Lower leg skin (tissue), 4 donors: ENCODE data around the gene FAM240B. TPM values are rescaled to one million over a fixed set of nuclear protein-coding genes. Genes with fewer than 3 reads are reported as not detected.

Experiments
- DNase-seq, 2 donors: peaks; one replicate each; pipeline ENCODE4 v3.0.0-alpha.2; 2019; ENCODE audit warnings: low spot score in 2 of 2
- H3K4me3 ChIP-seq: fragments of 200-600 bp; sonication (generic); 2 replicates; pipeline ENCODE4 v1.5.1; 2017; ENCODE audit warnings: mild to moderate bottlenecking, low read depth; ENCODE audit not compliant: poor library complexity, severe bottlenecking
- POLR2A ChIP-seq, 2 donors: fragments of 450-650 bp; IDR thresholded peaks; one replicate each; pipeline ENCODE4 v1.6.1; 2016 to 2017; ENCODE audit warnings: antibody characterized with exemption in 2 of 2, mild to moderate bottlenecking in 1 of 2, moderate library complexity in 1 of 2
- WGBS, 2 donors: methylation state at CpG; one replicate each; pipeline ENCODE4 v1.1.5; 2018; 5-methylcytosine and 5-hydroxymethylcytosine counted together
- intact Hi-C: fragments of 100-400 bp; cut with DNase I; formaldehyde crosslinking; loops from one replicate; pipeline ENCODE4 v1.15.0; 2023; ENCODE audit warnings: low total_unique reads
- total RNA-seq, 4 donors: library from RNA; depleted of rRNA; stranded (reverse); fragments of >200 nt; gene quantifications; one replicate each; pipeline ENCODE4 v1.1.0, GENCODE V29; 2016
- TF ChIP-seq, protein P1 (sequence below), 3 donors: fragments of 450-650 bp; IDR thresholded peaks; one replicate each; pipeline ENCODE4 v1.5.1; 2016; ENCODE audit warnings: antibody characterized with exemption in 3 of 3, mild to moderate bottlenecking in 3 of 3, moderate library complexity in 2 of 3

Gene FAM240B
- total RNA-seq, 4 donors from 2014 or later = not detected

DNA sequence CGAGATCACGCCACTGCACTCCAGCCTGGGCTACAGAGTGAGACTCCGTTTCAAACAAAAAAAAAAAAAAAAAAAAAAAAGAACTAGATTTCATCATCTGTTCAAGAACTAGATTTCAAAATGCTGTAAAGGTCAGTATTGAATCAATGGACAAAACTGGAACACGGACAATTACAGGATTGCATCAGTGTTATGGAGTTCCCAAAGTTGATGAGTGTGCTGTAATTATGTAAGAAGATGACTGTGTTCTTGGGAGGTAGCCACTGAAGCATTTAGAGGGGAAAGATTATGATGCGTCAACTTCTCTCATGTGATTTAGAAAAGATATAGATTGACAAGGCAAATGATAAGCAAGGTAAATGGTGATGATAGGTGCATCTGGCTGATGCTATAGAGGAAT, 6.5 kb downstream of the FAM240B start:
- intact Hi-C loops = no loop called here
- no peak for DNase-seq
- 57 to 66% methylated on average over 5 of the region's 5 CpGs for WGBS, 2 donors
- H3K4me3 ChIP-seq = no peak overlapping the region
- TF ChIP-seq, protein P1, sequence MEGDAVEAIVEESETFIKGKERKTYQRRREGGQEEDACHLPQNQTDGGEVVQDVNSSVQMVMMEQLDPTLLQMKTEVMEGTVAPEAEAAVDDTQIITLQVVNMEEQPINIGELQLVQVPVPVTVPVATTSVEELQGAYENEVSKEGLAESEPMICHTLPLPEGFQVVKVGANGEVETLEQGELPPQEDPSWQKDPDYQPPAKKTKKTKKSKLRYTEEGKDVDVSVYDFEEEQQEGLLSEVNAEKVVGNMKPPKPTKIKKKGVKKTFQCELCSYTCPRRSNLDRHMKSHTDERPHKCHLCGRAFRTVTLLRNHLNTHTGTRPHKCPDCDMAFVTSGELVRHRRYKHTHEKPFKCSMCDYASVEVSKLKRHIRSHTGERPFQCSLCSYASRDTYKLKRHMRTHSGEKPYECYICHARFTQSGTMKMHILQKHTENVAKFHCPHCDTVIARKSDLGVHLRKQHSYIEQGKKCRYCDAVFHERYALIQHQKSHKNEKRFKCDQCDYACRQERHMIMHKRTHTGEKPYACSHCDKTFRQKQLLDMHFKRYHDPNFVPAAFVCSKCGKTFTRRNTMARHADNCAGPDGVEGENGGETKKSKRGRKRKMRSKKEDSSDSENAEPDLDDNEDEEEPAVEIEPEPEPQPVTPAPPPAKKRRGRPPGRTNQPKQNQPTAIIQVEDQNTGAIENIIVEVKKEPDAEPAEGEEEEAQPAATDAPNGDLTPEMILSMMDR (IDR thresholded peaks at IDR 0.05) = no peak
- TF ChIP-seq POLR2A (IDR thresholded peaks at IDR 0.05) = no peak

DNA sequence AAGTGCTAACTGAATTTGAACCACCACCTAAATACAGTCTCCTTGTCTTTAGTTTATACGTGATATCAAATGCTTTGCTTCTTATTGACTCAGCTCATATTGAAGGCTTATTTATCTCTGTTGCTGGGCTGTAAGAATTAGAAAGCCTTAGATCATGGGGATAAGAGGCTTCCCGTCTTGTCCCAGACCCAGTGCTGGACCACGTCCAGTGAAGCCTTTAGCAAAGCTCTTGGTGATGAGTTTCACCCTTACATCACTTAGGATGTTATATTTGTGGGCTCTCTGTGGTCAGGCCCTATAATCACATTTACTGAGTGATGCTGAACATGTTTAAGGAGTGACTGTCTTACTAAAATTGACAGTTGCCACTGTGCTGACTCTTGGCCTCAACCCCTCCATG, 11.2 kb downstream of the FAM240B start:
- intact Hi-C loops = no loop called here
- no peak for DNase-seq
- H3K4me3 ChIP-seq = no peak overlapping the region
- no peak for TF ChIP-seq POLR2A (IDR thresholded peaks at IDR 0.05)
- TF ChIP-seq, protein P1 (IDR thresholded peaks at IDR 0.05) = no peak
- 66 to 79% methylated on average over 3 of the region's 3 CpGs for WGBS, 2 donors

DNA sequence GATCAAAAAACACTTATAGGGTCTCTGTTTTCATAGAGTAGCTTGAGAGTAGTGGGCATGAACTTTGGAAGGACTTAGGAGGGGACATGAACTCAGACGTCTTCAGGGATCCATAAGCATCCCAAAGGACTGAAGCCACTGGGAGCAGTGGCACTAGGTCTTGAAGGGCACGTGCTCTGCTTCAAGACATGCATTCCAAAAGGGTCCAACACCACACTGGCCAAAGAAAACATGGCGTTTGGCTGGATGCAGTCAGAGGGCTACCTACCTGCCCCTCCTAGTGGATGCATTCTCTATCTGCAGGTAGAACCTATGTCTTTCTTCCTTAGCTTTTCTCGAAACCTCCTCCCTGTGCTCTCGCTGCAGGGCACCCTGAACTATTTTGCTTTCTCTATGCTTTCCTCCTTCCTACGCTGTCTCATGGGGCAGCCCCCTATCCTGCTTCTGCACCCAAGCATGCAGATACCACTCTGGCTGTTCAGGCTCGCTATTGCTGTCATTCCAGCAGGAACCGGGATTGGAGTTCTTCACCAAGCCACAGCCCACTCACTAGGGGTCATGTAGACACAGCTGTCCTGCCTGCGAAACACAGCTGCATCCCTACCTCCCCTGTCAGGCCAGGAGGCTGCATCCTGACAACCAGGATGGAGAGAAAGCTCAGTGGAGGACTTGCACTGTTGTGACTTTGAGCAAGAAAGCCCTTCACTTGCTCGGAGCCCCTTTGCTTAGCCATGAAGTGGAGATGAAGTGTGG, 11.9 kb downstream of the FAM240B start:
- intact Hi-C loops = no loop called here
- DNase-seq = no peak
- no peak overlapping the region for H3K4me3 ChIP-seq
- TF ChIP-seq POLR2A (IDR thresholded peaks at IDR 0.05) = no peak
- TF ChIP-seq, protein P1 (IDR thresholded peaks at IDR 0.05) = no peak
- 66 to 79% methylated on average over 9 to 10 of the region's 10 CpGs for WGBS, 2 donors

DNA sequence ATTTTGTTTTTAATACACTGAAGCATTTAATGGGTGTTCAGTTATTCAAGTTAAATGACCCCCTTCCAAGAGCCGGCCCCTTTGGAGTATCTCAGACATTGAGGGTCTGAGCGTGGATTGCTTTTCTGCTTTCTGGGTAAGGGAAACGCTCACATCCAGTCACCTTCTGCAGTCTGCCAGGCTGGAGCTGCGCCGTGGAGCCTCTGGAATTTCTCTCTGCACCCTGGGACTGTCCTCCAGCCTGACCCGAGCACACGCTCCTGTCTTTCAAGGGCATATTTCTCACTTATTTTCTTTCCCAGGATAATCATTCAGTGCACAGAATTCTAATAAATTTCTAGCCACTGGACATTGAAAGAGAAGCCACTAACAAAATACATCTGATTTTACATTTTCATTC, 13.4 kb downstream of the FAM240B start:
- WGBS, 2 donors = 72 to 76% methylated on average over 7 of the region's 7 CpGs
- DNase-seq = no peak
- H3K4me3 ChIP-seq = no peak overlapping the region
- intact Hi-C loops = no loop called here
- TF ChIP-seq POLR2A (IDR thresholded peaks at IDR 0.05) = no peak
- TF ChIP-seq, protein P1 (IDR thresholded peaks at IDR 0.05) = no peak

DNA sequence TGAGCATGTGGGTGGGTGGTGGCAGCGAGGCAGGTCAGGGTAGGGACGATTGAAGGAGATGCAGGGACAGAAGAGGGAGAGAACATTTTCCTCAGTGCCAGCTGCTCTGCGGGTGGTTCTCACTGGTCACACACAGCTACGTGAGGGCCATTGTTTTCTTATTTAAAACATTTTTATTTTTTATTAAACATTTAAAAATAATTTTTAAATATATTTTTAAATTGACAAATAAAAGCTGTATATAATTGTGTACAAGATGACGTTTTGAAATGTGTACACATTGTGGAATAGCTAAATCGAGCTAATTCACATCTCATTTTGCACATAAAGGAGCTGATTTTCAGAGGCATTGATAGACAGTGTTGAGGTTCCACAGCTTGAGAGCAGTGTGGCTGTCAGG, 14.0 kb downstream of the FAM240B start:
- no peak overlapping the region for H3K4me3 ChIP-seq
- no peak for TF ChIP-seq POLR2A (IDR thresholded peaks at IDR 0.05)
- TF ChIP-seq, protein P1 (IDR thresholded peaks at IDR 0.05) = no peak
- 81 to 82% methylated on average over 6 of the region's 6 CpGs for WGBS, 2 donors
- DNase-seq = no peak
- intact Hi-C loops = no loop called here

DNA sequence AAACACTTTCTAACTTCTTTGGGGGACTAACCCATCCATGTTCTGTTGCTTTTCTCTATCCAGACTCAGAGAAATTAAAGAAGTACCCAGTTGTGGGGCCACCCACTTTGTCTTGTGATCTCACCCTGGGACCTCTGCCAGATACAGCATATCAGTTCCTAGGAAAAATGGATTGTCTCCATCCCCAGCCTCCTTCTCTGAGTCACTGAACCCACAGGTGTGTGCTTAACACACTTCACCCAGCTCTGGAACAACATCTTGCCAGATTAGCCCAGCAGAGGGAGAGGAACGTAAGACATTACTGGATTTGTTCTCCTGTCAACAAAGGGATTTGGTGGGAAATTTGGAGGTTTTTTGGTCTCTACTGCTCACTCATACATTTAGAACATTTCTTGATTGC, 19.2 kb downstream of the FAM240B start:
- WGBS, 2 donors = 35 to 50% methylated on average over 1 of the region's 1 CpG
- TF ChIP-seq, protein P1 (IDR thresholded peaks at IDR 0.05) = no peak
- TF ChIP-seq POLR2A (IDR thresholded peaks at IDR 0.05) = no peak
- intact Hi-C loops = loop anchor here (5.0 kb wide), 1 partner anchor 62 kb away; no protein-coding TSS in a partner anchor
- H3K4me3 ChIP-seq = no peak overlapping the region
- no peak for DNase-seq
